HG03460 (cell line): ENCODE results near the gene SLC17A7.
"Not testable (repeated sequence)": the region's sequence is repeated elsewhere in the genome, so short reads cannot be mapped to it uniquely, and the experiment has no call there.

ENCODE experiments used
- ATAC-seq: cut with Tn5 transposase; IDR thresholded peaks from one replicate; pipeline ENCODE4 v1.9.1; 2021; ENCODE audit not compliant: unreplicated experiment

The SLC17A7 gene

DNA sequence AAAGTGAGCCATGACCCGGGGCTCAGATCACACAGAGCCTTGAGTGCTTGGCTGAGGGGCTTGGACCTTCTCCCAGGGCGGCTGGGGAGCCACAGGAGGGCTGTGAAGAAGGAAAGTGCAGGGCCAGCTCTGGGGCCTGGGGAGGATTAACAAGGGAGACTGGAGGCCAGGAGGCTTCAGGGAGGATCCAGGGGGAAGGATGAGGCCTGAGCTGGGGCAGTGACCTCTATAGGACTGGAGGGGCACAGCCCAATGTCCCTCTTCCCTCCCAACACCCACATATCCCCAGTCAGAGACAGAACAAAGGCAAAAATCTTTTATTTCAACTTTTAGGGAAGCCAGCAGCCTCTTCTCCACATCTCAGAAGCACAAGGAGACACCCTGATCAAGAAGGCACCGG lies 4.7 kb upstream of the SLC17A7 start:
- no peak for ATAC-seq

DNA sequence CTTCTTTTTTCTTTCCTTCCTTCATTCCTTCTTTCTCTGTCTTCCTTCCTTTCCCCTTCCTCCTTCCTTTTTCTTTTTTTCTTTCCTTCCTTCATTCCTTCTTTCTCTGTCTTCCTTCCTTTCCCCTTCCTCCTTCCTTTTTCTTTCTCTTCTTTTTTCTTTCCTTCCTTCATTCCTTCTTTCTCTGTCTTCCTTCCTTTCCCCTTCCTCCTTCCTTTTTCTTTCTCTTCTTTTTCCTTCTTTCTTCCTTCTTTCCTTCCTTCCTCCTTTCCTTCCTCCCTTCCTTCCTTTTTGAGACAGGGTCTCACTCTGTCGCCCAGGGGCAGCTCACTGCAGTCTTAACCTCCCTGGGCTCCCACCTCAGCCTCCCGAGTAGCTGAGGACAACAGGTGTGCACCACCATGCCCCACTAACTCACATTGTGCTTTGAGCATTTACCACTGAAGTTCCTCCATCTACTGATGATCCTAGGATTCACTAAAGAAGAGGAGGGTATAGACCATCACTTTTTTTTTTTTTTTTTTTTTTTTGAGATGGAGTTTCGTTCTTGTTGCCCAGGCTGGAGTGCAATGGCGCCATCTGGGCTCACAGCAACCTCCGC lies 2.9 kb upstream of the SLC17A7 start:
- not testable (repeated sequence) for ATAC-seq

DNA sequence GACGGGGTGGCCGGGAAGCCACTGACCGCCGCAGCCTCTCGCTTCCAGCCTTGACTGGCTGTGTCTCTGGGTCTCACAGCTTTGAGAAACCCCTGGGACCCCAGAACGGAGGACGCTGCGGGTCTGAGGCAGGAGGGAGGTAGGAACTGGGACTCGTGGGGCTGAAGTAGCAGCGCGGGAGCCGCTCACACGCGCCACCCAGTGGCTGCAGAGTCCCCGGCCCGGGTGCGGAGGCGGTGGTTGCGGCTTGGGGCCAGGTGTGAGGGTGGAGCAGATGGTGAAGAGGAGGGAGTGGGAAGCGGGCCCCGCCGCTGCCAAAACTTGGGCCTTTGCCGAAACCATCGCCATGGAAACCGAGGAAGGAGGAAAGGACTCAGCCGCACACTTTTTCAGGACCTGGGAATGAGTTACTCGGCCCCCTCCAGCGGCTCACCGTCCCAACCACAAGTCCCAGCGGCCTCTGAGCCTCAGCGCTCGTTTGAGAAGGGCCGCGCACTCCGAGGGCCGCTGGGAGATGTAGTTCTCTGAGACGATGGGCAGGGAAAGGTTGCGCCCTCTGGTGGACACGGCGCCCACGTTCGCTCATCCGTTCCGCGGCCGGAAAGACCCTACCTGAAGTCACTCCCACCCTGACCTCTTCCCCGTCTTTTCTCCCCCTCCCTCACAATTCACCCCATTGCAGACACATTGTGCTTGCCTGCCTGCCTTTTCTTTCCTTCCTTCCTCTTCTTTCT lies 2.2 kb upstream of the SLC17A7 start:
- peak; percentile 82 for ATAC-seq

DNA sequence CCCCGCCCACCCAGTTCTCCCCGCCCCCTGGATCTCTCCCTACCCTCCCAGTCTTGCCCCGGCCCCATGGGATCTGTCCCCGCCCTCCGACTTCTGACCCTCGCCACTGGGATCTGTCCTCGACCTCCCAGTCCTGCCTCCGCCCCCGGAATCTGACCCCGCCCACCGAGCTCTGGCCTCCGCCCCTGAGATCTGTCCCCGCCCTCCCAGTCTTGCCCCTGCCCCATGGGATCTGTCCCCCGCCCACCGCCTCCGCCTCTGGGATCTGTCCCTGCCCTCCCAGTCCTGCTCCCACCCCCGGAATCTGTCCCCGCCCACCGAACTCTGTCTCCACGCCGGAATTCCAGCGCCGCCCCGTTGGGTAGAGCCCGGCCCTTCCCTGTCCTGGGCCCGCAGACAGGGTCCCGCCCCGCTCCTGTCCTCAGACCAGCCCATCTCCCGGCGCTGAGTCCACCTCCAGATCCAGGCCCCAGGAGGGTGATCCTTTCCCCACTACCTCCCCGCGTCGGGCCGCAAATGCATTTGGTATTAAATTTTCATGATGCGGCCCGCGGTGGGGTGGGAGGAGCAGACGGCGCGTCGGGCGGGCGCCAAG lies 1.5 kb upstream of the SLC17A7 start:
- peak; percentile 12 for ATAC-seq

DNA sequence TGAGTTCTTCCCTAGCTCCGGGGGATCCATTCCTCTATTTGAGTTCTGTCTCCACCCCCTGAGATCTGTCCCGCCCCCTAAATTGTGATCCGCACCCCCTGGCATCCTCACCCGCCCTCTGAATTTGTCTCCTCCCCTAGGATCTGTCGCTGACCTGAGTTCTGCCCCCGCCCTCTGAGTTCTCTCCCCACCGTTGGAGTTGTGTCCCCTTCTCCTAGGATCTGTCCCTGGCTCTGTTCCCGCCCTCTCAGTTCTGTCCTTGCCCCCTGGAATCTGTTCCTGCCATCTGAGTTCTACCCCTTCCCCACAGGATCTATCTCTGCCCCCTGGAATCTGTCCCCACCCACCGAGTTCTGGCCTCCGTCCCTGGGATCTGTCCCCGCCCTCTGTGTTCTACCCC lies 1.0 kb upstream of the SLC17A7 start:
- no peak for ATAC-seq

DNA sequence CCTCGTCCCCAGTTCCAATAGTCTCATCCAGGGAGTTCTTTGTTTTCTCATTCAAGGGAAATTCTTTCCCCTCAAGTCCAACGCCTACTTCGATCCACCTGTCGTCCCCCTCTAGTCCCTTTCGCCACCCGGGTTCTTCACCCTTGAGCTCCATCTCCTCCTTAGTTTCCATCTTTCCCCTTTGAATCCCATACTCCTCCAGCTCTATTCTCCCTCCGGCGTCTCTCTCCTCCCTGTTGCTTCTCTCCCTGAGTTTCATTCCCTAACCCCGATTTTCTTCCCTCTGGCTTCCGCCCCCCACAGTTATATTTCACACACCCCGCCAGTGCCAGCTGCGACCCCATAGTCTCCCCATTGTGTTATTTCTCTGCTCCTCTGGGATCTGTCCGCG lies 628 bp upstream of the SLC17A7 start:
- no peak for ATAC-seq

DNA sequence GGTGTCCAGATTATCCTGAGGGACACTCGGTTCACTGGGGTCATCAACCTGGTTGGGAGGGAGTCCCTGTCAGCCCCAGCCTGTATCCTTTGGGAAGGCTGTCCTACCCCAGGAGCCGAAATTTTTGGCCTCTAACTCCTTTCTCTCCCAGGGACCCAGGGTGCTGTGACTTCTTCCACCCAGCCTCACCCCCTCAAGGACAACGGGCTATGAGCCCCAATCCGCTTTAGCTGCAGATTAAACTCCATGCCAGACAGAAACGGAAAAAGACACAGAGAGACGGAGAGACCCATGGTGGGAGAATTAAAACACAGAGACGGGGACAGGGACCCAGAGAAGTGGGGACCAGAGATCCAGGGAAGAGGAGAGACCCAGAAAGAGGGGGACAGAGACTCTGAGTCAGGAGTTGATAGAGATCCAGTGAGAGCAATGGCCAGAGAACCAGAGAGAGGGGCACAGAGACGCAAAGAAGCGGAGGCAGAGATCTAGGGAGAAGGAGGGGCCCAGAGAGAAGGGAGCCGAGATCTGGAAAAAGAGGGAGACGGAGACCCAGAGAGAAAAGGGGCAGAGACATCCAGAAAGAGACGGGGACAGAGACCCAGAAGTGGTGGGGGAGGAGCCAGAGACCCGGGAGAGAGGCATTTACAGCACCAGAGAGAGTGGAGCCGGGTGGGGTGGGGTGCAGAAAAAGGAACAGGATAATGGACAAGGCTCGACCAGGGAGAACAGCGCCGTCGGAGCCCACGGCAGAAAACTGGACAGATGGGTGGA lies 703 bp downstream of the SLC17A7 start:
- no peak for ATAC-seq

DNA sequence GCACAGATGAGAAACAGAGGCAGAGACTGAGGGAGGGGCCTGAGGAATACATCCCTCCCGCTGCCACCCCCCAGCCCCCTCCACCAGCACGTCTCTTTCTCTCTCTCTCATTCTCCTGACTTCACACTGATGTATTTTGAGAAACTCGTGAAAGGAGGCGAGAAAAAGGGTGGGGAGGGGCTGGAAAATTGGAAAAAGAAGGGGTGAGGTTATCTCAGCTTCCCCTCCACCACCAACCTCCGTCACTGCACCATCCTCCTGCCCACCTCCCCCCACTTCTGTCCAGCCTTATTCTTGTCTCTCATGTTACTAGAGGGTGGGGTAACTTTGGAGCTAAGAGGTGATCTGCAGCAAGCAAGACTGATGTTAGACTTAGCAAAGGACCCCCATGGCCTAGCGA lies 1.5 kb downstream of the SLC17A7 start:
- no peak for ATAC-seq

DNA sequence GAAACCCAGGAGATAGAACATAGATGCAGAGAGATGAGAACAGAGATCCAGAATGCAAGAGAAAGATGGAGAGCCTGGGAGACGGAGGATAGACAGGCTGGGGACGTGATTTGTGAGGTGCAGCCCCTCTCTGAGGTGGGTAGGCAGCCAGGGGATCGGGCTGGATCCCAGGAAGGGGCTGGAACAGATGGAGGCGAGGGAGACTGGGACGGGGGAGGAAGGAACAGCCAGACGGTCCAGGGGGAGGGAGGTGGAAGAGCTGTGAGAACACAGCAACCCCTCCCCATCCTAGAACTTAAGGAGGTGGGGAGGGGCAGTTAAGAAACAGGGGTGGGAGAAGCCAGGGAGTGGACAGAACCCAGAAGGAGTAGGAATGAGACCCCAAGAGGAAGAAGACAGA lies 3.1 kb downstream of the SLC17A7 start:
- no peak for ATAC-seq

DNA sequence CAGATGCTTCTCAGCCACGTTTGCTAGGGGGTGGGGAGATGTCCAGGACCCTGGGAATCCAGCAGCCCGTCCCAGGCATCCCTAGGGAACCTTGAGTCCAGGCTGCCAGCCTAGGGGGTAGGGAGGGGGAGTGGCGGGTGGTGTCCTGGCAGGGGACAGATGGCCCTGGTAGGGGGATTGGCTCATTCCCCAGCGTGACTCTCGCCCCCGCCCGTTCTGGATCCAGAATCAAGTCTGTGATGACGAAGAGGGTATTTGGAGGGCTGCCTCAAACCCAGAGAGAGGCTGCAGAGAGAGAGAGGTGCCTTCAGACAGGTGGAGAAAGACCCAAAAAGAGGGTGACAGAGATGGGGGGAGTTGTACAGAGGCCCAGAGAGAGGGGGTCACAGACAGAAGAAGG lies 4.1 kb downstream of the SLC17A7 start:
- ATAC-seq = no peak

DNA sequence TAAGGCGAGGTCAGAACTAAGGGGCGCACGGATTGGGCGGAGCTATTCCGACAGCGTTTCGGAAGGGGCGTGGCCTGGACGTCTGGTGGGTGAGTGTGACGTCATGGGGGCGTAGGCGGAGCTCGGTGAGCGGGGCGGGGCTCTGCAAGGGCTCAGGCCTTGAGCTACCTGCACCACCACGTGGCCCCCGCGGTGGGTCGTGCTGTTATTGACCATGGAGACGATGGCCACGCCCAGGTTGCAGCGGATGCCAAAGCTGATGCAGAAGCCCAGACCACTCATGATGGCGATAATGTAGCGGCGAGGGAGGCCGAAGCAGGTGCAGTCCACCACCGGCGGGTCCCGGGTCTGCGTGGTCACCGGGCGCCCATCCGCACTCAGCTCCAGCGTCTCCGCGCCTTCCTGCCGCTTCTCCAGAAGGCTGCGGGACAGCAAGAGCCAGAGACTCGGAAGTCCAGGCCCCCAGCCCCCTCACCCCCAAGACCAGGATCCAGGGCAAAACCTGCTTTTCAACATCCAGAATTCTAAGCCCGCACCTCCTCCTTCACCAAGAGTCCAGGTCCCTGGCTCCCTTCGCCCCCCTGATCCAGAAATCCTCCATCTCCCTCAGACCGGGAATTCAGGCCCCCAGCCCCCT lies 4.8 kb downstream of the SLC17A7 start:
- ATAC-seq = no peak

DNA sequence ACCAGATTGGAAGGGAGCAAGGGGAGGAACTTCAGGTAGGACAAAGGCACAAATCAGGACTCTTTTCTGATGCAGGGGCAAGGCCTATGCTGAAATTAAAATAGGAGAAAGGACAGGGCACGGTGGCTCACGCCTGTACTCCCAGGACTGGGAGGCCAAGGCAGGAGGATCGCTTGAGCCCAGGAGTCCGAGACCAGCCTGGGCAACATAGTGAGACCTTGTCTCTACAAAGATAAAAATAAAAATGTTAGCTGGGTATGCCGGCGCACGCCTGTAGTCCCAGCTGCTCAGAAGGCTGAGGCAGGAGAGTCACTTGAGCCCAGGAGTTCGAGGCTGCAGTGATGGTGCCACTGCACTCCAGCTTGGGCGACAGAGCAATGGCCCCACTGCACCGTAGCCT lies 5.7 kb downstream of the SLC17A7 start:
- no peak for ATAC-seq

DNA sequence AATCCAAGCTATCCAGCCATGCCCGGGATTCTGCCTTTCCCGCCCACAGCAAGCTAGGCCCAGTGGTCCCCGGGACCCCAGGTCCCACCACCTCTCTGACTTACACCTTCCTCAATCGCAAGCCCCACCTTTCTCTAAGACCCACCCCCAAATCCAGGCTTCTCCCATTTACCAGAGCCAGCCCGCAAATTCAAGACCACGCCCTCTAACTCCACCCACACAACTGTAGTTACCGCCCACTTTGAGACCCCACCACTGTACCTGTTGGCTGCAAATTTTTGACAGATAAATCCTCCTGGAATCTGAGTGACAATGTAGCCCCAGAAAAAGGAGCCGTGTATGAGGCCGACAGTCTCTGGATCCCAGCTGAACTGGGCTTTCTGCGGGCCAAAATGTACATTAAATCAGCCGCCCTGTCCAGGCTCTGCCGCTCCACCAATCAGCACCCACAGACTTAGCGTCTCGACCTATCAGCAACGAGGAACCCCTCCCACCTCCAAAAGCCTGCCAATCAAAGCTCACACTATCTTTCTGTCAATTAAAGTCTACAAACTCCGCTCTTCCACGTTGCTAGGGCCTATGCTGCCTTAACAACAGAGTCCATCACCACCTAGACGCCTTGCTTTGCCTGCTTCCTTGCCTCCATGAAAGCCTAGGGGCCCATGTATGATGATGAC lies 6.3 kb downstream of the SLC17A7 start:
- no peak for ATAC-seq

DNA sequence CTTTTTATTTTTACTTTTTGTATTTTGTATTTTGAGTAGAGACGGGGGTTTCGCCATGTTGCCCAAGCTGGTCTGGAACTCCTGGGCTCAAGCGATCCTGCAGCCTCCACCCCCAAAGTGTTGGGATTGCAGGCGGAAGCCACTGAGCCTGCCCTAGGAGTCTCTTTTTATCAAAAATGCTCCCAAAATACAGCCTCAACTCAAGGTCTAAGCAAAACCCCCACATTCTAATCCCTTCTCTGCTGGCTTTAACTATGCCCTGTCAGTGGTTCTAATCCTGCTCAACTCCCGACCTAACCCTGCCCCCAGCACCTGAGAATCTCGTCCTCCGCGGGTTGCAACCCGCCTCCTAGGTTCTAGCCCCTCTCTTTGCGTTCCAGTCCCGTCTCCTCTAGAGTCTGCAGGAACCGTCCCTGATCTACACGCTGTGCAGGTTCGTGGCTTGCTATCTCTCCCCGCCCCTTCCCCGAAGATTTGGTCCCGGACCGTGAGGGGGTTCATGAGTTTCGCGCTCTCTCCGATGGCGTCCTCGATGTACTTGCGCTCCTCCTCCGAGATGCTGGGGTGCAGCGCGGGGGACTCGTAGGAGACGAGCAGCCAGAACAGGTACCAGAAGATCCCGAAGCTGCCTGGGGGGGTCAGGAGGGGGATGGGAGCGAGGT lies 8.0 kb downstream of the SLC17A7 start:
- ATAC-seq = no peak

DNA sequence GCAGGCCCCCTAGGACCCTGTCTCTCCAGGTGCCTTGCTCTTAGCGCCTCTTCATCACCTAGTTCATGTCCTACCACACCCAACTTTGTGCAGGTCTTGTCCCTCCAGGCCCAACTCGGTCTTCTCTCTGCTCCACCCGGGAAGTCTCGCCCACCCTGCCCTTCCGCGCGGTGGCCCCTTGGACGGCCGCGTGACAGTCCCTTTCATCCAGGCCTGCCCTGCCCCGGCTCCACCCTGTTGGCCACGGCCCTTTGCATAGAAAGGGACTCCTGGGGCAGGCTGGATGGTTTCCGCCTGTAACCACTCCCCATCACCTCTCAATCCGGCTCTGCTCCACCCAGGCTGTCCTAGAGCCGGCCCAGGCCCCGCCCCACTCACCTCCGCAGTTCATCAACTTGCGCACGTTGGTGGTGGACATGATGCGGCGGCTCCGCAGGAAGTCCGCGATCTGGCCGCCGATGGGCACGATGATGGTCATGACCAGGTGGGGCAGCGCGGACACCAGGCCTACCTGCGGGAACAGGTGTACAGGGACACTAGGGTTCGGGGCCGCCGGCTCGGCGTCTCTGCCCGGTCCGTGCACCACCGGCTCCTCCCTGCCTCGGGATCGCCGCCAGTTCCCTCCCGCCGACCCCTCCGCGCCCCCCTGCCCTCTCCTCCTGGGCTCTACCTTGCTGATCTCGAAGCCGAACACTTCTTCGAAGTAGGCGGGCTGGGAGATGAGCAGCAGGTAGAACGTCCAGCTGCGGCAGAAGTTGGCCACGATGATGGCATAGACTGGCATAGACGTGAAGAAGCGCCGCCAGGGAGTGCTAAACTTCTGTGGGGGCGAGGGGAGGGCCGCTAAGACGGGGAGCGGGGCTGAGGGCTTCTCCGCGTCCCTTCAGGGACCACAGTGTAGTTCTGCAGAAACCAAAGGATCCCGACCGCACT lies 8.9 kb downstream of the SLC17A7 start:
- no peak for ATAC-seq

DNA sequence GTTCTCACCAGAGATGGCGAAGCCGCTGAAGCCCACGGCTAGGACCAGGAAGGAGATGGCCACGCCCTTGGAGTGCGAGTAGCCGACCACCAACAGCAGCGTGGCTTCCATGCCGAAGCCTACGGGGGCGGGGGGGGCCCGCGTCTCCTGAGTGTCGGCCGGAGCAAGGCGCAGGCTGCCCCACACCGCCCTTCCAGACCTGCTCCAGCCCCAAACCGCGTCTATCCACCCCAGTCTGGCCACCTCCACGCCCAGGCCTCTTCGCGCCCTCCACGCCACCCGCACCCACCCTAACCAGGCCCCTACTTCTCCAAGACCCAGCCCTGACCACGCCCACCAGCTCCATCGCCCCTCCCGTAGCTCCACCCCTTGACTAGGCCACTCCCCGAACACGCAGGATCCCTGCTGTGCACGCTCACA lies 10.0 kb downstream of the SLC17A7 start:
- ATAC-seq = no peak

DNA sequence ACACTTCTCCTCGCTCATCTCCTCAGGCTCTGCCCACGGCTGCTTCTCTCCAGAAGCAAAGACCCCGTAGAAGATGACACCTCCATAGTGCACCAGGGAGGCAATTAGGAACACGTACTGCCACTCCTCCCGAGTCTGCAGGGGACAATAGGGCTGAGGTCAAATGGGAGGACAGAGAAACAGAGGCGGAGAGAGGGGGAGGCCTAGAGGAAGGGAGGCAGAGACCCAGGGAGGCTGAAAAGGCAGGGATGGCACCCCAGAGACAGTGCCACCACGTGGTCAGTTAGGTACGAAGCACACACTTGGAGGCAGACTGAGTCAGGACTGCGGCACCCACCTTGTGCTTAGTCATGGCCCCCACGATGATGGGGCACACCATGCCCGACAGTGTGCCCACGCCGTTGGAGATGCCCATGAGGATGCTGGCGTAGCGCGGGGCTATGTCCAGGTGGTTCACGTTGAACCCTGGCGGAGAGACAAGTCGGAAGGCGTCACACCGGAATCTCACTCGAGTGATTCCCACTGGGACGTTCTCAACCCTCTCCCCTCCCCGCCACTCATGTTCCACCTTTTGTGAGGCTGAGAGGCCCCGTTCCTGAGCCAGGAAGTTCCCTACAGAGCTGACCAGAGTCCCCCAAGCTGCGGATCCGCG lies 10.5 kb downstream of the SLC17A7 start:
- ATAC-seq = no peak

DNA sequence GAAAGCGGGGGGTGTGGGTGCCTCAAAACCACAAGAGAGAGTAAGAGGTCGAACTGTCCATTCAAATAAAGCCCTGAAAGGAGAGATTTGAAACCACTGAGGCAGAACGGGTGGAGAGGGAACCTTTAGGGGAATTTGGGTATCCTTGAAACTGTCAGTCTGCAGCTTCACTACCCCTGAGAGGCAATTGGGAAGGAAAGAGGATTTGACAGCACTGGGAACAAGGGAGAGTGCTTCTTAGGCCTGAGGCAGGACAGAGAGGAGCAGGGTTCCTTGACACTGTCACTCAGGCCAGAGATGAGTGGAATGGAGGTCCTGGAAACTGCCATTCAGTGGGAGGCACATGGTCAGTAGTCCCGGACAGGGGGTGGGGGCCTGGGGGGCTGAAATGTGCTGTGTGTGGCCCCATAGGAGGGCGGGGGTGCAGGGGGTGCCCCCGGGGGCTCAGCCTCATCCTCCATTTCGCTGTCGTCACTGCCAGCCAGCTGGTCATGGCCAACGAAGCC lies 11.1 kb downstream of the SLC17A7 start:
- no peak for ATAC-seq
